ENCODE results near the gene BLCAP. TPM values are rescaled to one million over a fixed set of nuclear protein-coding genes. Genes with fewer than 3 reads are reported as not detected.

The BLCAP gene
- total and polyA plus RNA-seq, 4 experiments from 2014 or later: 63.7 to 97.4 (median 84.6) TPM

DNA sequence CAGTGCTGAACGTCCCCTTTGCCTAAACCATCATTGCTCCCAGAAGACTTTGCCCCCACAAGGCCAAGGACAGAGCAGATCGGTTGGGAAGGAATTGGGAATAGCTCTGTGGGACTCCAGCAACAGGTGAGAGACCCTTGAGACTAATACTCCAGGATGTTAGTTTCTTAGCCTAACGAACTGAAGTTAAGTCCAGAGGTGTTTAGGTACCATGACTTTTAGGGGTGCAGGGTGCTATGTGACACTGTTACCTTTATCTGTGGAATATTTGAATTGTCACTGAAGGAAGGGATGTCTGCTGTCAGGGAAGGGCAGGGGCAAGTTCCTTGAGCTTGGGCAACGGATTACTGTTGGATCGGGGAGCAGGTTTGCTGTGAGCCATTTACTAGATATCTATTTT, 1.9 kb downstream of the BLCAP start:
- H3K36me3 Mint-ChIP-seq: peaks cover under 1 to 12% of the 10 kb centered on the region in 2 donors
- intact Hi-C loops (cut with micrococcal nuclease): loop anchor here (2.0 to 5.0 kb wide), 4 partner anchors 166 to 429 kb away; partner anchors contain the start of genes CTNNBL1, MANBAL and RBL1
- POLR2A ChIA-PET (ENCODE audit: partially characterized antibody): no interaction called here
- H3K4me3 Mint-ChIP-seq: peak overlapping the region; percentile 80 to 96 (median 90)
- no peak for DNase-seq
- no peaks in the 10 kb centered on the region for H3K27me3 Mint-ChIP-seq
- Histone ChIP-seq H3K9me3 (ENCODE audit: control insufficient read depth in 1 of 2, low read length in 2 of 2) (no peaks in the 10 kb centered on the region), H3K27me3 (ENCODE audit: insufficient read depth, low read length) (no peaks in the 10 kb centered on the region), H3K4me3 (ENCODE audit: low read length in 2 of 2) (no peak overlapping the region), H3K27ac (ENCODE audit: low read depth, low read length) (no peak overlapping the region), H3K4me1 (ENCODE audit: insufficient read depth, low read length) (peaks cover 38% of the 10 kb centered on the region), H3K36me3 (ENCODE audit: insufficient read depth, low read length) (no peaks in the 10 kb centered on the region)
- H3K27ac Mint-ChIP-seq: peak overlapping the region in 6 of 7 donors; percentile 25 to 99 (median 80)
- peaks cover 34 to 69% (median 55%) of the 10 kb centered on the region in 4 donors for H3K4me1 Mint-ChIP-seq
- CTCF ChIA-PET (ENCODE audit: partially characterized antibody): no interaction called here
- H3K9me3 Mint-ChIP-seq: peaks cover 0 to 2% (median 0%) of the 10 kb centered on the region in 8 donors

DNA sequence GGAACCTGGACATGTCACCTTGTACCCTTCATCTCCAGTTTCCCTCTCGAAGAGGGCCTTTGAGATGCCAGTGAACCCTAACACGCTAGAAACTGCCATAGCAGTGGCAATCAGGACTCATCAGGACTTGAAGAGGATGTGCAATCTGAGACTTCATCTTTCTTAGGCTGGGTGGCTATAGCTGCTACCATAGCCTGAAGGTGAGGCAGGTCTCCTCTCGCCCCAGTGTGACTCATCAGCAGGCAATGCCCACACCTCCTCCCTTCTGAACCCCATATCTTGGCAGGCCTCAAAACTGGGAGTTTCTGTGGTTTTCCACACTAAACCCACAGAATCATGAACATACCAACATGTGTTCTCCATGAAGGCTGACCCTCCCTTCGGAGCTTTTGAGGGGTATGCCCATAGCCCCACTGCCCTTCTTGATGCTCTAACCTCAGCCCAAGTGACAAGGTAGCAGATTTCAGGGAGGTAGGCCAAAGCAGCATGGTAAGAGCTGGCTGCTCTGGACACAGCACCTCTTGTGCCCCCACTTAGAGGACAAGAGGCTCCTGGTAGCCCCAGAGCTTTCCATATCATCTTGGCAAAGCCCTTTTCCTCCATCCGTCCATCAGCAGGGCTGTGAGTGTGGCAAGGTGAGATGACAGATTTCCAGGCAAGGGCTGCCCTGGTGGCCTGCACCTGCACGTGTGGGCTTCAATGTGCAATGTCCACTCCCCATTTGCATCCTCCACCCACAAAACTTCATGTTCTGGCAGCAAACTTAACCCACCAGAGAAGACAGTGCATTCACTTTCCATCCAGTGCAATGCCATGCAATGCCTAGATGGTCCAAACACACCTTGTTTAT, 2.6 kb downstream of the BLCAP start:
- H3K4me1 ChIP-seq (ENCODE audit: insufficient read depth, low read length): peaks cover 43% of the 10 kb centered on the region

DNA sequence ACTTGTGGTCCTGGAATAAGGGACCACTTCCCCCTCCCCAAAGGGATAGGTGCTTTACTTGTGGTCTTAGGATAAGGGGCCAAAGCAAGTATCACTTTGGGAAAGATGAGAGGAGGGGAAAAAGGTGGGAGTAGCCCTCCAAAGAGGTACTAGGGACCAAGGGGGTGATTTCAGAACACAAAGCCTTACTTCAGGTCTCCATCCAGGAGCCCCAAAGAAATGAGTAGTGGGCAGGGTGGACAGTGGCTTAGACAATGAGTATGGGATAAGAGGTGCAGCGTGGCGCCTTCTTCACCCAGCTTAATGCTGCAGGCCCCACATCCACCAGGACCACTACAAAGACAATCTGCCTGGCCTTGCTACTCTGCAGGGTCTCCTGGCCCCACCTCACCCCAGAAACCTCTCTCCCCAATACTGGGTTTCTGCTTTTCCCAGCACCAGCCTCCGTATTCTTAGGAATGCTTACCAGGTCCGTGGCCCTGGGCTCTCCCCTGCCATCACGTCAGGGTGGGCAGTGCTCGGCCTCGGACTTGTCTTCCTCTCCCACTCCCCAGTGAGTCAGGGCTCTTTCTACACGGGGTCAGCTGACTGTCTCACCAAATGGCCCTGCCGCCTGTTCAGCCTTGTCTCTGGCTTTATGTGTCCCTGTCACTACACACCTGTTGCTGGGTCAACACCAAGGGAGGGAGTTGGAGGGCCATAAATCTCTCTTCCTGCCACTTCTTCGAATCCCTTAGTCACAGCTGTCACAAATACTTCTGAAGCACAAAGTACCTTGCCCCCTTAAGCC, 3.6 kb downstream of the BLCAP start:
- no peak for DNase-seq
- no peaks in the 10 kb centered on the region for H3K9me3 ChIP-seq (ENCODE audit: control insufficient read depth in 1 of 2, low read length in 2 of 2)
- Mint-ChIP-seq H3K4me1 (peaks cover 37 to 84% (median 62%) of the 10 kb centered on the region in 4 donors), H3K36me3 (peaks cover 8 to 18% of the 10 kb centered on the region in 2 donors), H3K4me3 (peak overlapping the region in 3 of 8 donors; percentile 1 to 86 (median 45)), H3K9me3 (peaks cover 0 to 2% (median 0%) of the 10 kb centered on the region in 8 donors), H3K27me3 (no peaks in the 10 kb centered on the region), H3K27ac (peak overlapping the region in 2 of 7 donors; percentile 7 to 30)
- H3K4me3 ChIP-seq (ENCODE audit: low read length in 2 of 2): no peak overlapping the region
- H3K4me1 ChIP-seq (ENCODE audit: insufficient read depth, low read length): peaks cover 43% of the 10 kb centered on the region
- CTCF ChIA-PET (ENCODE audit: partially characterized antibody): no interaction called here
- intact Hi-C loops (cut with micrococcal nuclease): no loop called here
- H3K36me3 ChIP-seq (ENCODE audit: insufficient read depth, low read length): no peaks in the 10 kb centered on the region
- POLR2A ChIA-PET (ENCODE audit: partially characterized antibody): no interaction called here
- H3K27me3 ChIP-seq (ENCODE audit: insufficient read depth, low read length): no peaks in the 10 kb centered on the region
- H3K27ac ChIP-seq (ENCODE audit: low read depth, low read length): no peak overlapping the region

More for the DNA sequence above, 2.6 kb downstream of the BLCAP start:
- CTCF ChIA-PET (ENCODE audit: partially characterized antibody): no interaction called here
- Mint-ChIP-seq H3K27me3 (no peaks in the 10 kb centered on the region), H3K36me3 (peaks cover 8 to 15% of the 10 kb centered on the region in 2 donors), H3K4me3 (peak overlapping the region; percentile 57 to 96 (median 90)), H3K27ac (peak overlapping the region; percentile 38 to 84 (median 62)), H3K9me3 (peaks cover 0 to 2% (median 0%) of the 10 kb centered on the region in 8 donors), H3K4me1 (peaks cover 37 to 76% (median 61%) of the 10 kb centered on the region in 4 donors)
- no peak overlapping the region for H3K4me3 ChIP-seq (ENCODE audit: low read length in 2 of 2)
- H3K9me3 ChIP-seq (ENCODE audit: control insufficient read depth in 1 of 2, low read length in 2 of 2): no peaks in the 10 kb centered on the region
- intact Hi-C loops (cut with micrococcal nuclease): loop anchor here (5.0 kb wide), 3 partner anchors 167 to 428 kb away; partner anchors contain the start of genes CTNNBL1, MANBAL and RBL1
- H3K27me3 ChIP-seq (ENCODE audit: insufficient read depth, low read length): no peaks in the 10 kb centered on the region
- peak in 1 of 5 donors; percentile 62 for DNase-seq
- H3K36me3 ChIP-seq (ENCODE audit: insufficient read depth, low read length): no peaks in the 10 kb centered on the region
- POLR2A ChIA-PET (ENCODE audit: partially characterized antibody): no interaction called here
- no peak overlapping the region for H3K27ac ChIP-seq (ENCODE audit: low read depth, low read length)

DNA sequence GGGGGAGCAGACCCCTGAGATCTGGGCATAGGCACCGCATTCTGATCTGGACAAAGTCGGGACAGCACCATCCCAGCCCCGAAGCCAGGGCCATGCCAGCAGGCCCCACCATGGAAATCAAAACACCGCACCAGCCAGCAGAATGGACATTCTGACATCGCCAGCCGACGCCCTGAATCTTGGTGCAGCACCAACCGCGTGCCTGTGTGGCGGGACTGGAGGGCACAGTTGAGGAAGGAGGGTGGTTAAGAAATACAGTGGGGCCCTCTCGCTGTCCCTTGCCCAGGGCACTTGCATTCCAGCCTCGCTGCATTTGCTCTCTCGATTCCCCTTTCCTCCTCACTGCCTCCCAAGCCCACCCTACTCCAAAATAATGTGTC, 4.7 kb downstream of the BLCAP start:
- H3K27ac Mint-ChIP-seq: no peak overlapping the region
- peaks cover 37 to 79% (median 62%) of the 10 kb centered on the region in 4 donors for H3K4me1 Mint-ChIP-seq

DNA sequence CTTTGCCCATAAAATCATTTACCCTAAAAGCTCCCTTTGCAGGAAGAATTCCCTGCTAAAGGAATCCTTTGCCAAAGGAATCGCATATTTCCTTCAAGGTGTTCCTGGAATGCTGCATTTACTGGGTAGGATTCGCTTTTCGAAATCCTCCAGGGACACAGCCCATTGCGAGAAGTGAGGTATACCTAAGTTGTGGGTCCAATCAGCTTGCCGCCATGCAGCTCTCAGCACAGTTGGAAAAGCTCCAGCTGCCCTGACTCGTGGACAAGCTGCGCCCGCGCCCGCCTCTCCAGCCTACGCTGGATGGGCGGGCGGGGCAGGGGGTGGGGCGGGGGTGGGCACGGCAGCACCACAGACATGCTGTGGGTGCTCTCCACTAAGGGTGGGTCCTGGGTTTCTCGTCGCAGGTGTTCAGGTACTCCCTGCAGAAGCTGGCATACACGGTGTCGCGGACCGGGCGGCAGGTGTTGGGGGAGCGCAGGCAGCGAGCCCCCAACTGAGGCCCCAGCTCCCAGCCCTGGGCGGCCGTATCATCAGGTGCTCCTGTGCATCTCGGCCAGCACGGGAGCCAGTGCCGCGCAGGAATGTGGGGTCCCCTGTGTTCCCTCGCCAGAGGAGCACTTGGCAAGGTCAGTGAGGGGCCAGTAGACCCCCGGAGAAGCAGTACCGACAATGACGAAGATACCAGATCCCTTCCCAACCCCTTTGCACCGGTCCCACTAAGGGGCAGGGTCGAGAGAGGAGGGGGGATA, 5.2 kb downstream of the BLCAP start:
- Mint-ChIP-seq H3K27ac (no peak overlapping the region), H3K36me3 (peaks cover 21 to 29% of the 10 kb centered on the region in 2 donors), H3K27me3 (no peaks in the 10 kb centered on the region), H3K9me3 (no peaks in the 10 kb centered on the region), H3K4me1 (peaks cover 41 to 82% (median 65%) of the 10 kb centered on the region in 4 donors), H3K4me3 (no peak overlapping the region)
- Histone ChIP-seq H3K36me3 (ENCODE audit: insufficient read depth, low read length) (no peaks in the 10 kb centered on the region), H3K4me3 (ENCODE audit: low read length in 2 of 2) (no peak overlapping the region), H3K27ac (ENCODE audit: low read depth, low read length) (no peak overlapping the region), H3K4me1 (ENCODE audit: insufficient read depth, low read length) (peaks cover 36% of the 10 kb centered on the region), H3K27me3 (ENCODE audit: insufficient read depth, low read length) (no peaks in the 10 kb centered on the region), H3K9me3 (ENCODE audit: control insufficient read depth in 1 of 2, low read length in 2 of 2) (no peaks in the 10 kb centered on the region)
- POLR2A ChIA-PET (ENCODE audit: partially characterized antibody): no interaction called here
- no peak for DNase-seq
- intact Hi-C loops (cut with micrococcal nuclease): no loop called here
- CTCF ChIA-PET (ENCODE audit: partially characterized antibody): interaction anchor here (0.5 to 1.0 kb wide), 2 partner anchors 13 to 245 kb away, joined by 3 read pairs; no protein-coding TSS in a partner anchor

More for the DNA sequence above, 4.7 kb downstream of the BLCAP start:
- Histone ChIP-seq H3K27ac (ENCODE audit: low read depth, low read length) (no peak overlapping the region), H3K36me3 (ENCODE audit: insufficient read depth, low read length) (no peaks in the 10 kb centered on the region), H3K4me1 (ENCODE audit: insufficient read depth, low read length) (peaks cover 36% of the 10 kb centered on the region), H3K9me3 (ENCODE audit: control insufficient read depth in 1 of 2, low read length in 2 of 2) (no peaks in the 10 kb centered on the region), H3K27me3 (ENCODE audit: insufficient read depth, low read length) (no peaks in the 10 kb centered on the region), H3K4me3 (ENCODE audit: low read length in 2 of 2) (no peak overlapping the region)
- H3K27me3 Mint-ChIP-seq: no peaks in the 10 kb centered on the region
- POLR2A ChIA-PET (ENCODE audit: partially characterized antibody): no interaction called here
- peak overlapping the region in 1 of 8 donors; percentile 1 for H3K4me3 Mint-ChIP-seq
- H3K9me3 Mint-ChIP-seq: peaks cover 0 to 2% (median 0%) of the 10 kb centered on the region in 8 donors
- intact Hi-C loops (cut with micrococcal nuclease): no loop called here
- no peak for DNase-seq
- CTCF ChIA-PET (ENCODE audit: partially characterized antibody): no interaction called here
- peaks cover 16 to 28% of the 10 kb centered on the region in 2 donors for H3K36me3 Mint-ChIP-seq

- H3K4me1 Mint-ChIP-seq: peaks cover 41 to 82% (median 56%) of the 10 kb centered on the region in 4 donors
- H3K4me3 ChIP-seq (ENCODE audit: low read length in 2 of 2): no peak within 1 kb of the TSS
- H3K27ac ChIP-seq (ENCODE audit: low read depth, low read length): no peak within 1 kb of the TSS
- ChIA-PET POLR2A (ENCODE audit: partially characterized antibody) (no interaction called here), CTCF (ENCODE audit: partially characterized antibody) (interaction anchor here (1.0 kb wide), 1 partner anchor 14 kb away, joined by 3 read pairs; no protein-coding TSS in a partner anchor)
- peaks cover 1% of the 10 kb centered on the region for H3K36me3 ChIP-seq (ENCODE audit: insufficient read depth, low read length)
- H3K9me3 Mint-ChIP-seq: no peaks in the 10 kb centered on the region
- H3K27me3 Mint-ChIP-seq: no peaks in the 10 kb centered on the region
- H3K27ac Mint-ChIP-seq: peak within 1 kb of the TSS in 3 of 7 donors; percentile 9 to 55 (median 43)
- intact Hi-C loops (cut with micrococcal nuclease): no loop called here
- peak within 1 kb of the TSS; percentile 24 to 72 (median 65) for H3K4me3 Mint-ChIP-seq
- no peak for DNase-seq
- H3K9me3 ChIP-seq (ENCODE audit: control insufficient read depth in 1 of 2, low read length in 2 of 2): no peaks in the 10 kb centered on the region
- H3K4me1 ChIP-seq (ENCODE audit: insufficient read depth, low read length): peaks cover 28% of the 10 kb centered on the region
- no peaks in the 10 kb centered on the region for H3K27me3 ChIP-seq (ENCODE audit: insufficient read depth, low read length)
- peaks cover 24 to 33% of the 10 kb centered on the region in 2 donors for H3K36me3 Mint-ChIP-seq
Observed at GRCh38 chr20:37521061-37521771, 6.5 kb downstream of the BLCAP start, which contains the start of gene NNAT. TSS of gene NNAT (plus strand) at chr20:37521250. CDS start at chr20:37521332, 82 bp downstream.
